HG02943 (cell line): ENCODE data around the gene NEK11.
"Not testable (repeated sequence)": the region's sequence is repeated elsewhere in the genome, so short reads cannot be mapped to it uniquely, and the experiment has no call there.

Source experiments
- ATAC-seq: cut with Tn5 transposase; IDR thresholded peaks from one replicate; pipeline ENCODE4 v1.9.1; 2021; ENCODE audit warnings: mild to moderate bottlenecking, low read depth, moderate library complexity; ENCODE audit not compliant: unreplicated experiment

NEK11 gene

DNA sequence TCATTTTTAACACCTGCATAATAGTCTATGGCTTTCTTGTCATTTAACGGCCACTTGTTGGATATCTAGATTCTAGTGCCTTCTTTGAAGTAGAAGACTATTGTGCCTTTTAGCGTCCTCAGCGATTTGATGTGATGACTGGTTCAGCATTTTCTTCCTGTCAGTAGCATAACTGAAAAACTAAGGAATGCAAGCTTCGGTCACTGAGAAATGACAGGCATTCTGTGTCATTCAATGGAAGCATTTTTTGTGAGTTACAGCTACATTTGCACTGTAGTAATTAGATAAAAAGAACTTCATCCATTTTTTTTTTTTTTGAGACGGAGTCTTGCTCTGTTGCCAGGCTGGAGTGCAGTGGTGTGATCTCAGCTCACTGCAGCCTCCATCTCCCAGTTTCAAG is 10.3 kb downstream of the NEK11 start:
- no peak for ATAC-seq

- ATAC-seq = no peak
Observed at GRCh38 chr3:131038326-131038725, 11.6 kb downstream of the NEK11 start.

- not testable (repeated sequence) for ATAC-seq
Observed at GRCh38 chr3:131042271-131042985, 15.8 kb downstream of the NEK11 start.

- ATAC-seq = no peak
Observed at GRCh38 chr3:131047582-131047981, 20.9 kb downstream of the NEK11 start.

DNA sequence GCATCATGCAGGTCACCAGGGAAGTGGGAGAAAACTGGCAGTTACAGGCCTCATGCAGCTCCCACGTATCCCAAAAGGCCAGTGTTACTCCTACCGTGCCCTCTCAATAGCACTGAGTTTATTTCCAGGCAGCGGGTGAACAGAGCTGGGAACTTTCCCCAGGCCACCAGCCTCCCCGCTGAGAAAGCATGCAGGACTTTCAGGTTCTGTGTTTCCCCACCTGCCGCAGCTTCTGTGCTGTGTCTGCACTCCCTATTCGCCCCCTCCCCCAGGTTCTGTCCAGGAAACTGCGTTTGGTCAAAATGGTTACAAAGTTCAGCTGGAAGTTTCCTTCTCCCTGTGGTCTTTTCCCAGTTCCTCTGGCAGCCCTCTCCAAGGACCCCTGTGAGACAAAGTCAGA is 21.4 kb downstream of the NEK11 start:
- no peak for ATAC-seq

DNA sequence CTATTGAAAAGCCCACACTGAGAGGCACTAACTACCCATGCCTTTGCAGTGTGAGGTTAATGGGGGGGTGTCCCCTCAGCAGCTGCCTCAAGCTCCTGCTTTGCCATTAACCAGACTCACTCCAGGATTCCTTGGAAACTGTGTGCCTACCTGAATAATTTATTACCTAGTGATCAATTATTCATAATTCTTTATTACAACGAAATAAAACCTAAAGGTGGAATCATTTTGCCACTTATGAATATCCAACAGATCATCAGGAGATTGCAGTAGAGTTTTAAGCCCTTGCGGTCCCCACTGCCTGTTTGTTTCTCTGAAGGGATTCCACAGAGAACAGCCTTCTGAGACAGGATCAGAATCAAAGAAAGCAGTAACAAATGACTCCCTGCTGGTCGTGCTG is 23.3 kb downstream of the NEK11 start:
- no peak for ATAC-seq

GRCh38 chr3:131053043-131053859 is 26.6 kb downstream of the NEK11 start:
- ATAC-seq = no peak

- no peak for ATAC-seq
Observed at GRCh38 chr3:131067983-131068382, 41.3 kb downstream of the NEK11 start.

- ATAC-seq = no peak
Observed at GRCh38 chr3:131072099-131072559, 45.5 kb downstream of the NEK11 start.

- ATAC-seq = no peak
Observed at GRCh38 chr3:131072845-131073244, 46.2 kb downstream of the NEK11 start.

- no peak for ATAC-seq
Observed at GRCh38 chr3:131075632-131076328, 49.1 kb downstream of the NEK11 start.

DNA sequence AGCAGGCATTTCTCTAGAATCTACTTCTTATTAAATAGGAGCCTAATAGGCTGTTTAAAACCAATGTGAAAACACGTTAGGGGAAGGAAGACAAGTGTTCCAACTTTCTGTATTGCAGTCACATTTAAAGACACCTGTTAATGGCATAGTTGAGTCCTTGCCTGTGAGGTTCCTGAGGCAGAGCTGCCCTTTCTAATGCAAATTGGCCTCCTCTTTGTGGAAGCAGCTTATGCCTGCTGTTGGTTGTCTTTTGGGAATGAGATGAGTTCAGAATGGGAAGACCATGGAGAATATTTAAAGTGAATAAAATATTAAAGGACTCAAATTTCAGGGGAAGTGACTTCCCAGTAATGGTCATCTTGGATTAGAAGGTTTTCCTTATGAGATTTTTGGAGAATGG is 51.2 kb downstream of the NEK11 start:
- ATAC-seq = no peak

GRCh38 chr3:131079086-131079485 is 52.4 kb downstream of the NEK11 start:
- ATAC-seq = no peak

- no peak for ATAC-seq
Observed at GRCh38 chr3:131081224-131081623, 54.5 kb downstream of the NEK11 start.

DNA sequence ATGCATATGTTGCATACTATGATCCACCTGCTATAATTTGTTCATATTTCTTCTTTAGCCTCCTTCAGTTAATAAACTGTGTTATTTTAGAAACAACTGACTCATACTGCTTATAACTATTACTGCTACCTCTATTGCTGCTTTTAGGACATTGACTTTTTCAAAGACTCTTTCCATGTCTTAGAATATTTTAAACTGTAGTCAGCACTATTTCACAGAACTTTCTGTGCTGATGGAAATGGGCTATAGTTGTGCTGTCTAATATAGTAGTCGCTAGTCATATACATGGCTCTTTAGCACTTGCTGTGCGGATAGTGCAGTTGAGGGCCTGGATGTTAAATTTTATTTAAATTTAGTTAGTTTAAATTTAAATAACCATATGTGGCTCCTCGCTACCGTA is 55.6 kb downstream of the NEK11 start:
- no peak for ATAC-seq

DNA sequence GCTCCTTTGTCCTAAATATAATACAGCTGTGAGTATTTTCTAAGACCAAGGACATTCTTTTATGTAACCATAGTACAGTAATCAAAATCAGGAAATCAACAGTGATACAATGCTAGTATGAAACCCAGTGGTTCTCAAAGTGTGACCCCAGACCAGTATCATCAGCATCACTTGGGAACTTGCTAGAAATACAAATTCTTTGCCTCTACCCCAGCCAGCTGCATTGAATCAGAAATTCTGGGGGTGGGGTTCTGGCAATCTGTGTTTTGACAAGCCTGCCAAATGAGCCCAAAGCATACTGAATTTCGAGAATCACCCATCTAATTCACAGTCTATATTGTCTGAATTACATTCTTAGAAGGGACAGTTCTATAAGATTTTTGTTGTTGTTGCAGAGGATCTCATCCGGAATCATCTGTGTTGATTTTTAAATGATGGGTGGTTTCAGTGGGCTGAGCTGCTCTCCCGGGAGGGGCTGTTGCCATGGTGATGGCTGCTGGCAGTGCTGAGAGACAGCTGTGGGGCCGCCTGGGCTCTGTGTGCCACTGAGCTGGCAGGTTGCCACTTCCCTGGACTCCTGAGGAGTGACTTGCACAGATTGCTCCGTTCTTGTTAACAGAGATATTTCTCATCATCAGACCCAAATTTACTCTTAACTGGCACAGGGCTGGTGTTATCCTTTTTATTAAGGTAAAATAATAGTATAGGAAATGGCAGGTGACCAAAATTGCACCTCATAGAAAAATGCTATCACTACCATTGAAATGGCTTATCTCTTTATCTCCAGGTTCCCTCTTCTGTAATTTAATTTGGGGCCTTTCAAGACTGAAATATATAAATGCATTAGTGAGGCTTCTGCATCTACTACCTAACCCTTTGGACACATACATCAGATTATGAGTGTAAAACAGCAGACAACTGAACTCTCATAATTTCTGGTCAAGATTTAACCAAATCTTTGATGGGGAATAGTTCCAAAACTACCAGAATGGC is 56.5 kb downstream of the NEK11 start:
- ATAC-seq = no peak

DNA sequence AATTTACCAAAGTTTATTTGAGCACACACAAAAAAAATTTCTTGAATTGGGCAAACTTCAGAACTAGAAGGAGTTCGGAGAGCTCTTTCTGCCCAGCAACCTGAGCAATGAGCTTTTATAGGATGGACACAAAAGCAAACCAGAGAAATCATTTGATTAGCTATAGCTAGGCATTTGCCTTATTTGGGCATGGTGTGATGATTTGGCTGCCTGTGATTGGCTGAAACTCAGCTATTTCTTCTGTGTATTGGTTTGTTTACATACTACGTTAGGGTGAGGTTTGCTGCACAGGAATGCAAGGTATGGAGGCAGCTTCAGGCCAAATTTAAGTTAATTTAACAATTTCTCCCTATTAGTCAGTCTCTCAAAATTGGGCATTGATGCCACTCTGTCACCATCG is 65.1 kb downstream of the NEK11 start:
- no peak for ATAC-seq

- ATAC-seq = no peak
Observed at GRCh38 chr3:131107637-131108433, 81.2 kb downstream of the NEK11 start.

DNA sequence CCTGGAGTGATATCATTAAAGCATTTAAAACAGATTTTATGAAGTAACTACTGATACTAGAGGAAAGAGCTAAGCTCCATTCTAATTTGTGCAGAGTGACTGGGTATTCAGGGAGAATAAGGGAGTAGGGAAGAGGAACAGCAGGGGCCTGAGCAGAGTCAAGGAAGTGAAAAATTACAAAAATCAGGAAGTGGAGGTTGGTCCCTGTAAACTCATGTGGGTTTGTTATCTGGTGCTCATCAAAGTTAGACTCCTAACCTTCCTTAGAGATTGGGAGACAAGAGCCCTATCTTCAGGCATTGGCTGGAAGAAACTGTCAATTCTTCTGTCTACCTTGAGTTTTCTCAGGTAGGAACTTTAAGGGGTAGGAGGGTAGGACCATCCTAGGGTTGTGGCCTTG is 82.5 kb downstream of the NEK11 start:
- ATAC-seq = no peak
